ENCODE data around the gene FERD3L. TPM values are rescaled to one million over a fixed set of nuclear protein-coding genes. Genes with fewer than 3 reads are reported as not detected.

FERD3L gene
- total and polyA plus RNA-seq, 2 of the 13 experiments (the other 11 are each of a cell fraction or from before 2014, with no cell fraction given) = not detected

DNA sequence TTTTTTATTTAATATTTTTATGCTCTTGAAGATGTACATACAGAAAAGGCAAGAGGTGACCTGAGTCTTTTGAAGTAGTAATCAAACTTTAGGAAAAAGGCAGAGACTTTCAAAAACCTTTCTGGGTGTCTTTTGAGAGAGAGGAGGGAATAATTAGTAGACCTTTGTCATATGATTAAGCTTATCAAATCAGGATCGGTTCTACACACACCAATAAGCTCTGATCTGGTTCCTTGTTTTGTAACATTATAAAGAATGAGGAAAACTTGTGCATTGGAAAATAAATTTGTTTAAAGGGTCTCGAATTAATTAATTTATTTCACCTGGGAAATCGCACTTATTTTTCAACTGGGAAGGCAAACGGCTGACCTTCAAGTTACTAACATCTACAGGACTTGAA is 39.7 kb downstream of the FERD3L start:
- Histone ChIP-seq H3K27me3 (ENCODE audit: control insufficient read depth in 1 of 2, insufficient read depth in 2 of 2, low read length in 2 of 2) (peaks cover 0 to 32% of the 10 kb centered on the region in 2 experiments; a peak in 1 of 5 replicates), H3K9ac (ENCODE audit: insufficient read depth, low read depth, low read length) (no peak overlapping the region), H3K9me3 (ENCODE audit: low read length) (no peaks in the 10 kb centered on the region), H3K27ac (ENCODE audit: extremely low read length, insufficient read depth, low read length) (no peak overlapping the region), H3K4me1 (ENCODE audit: insufficient read depth, low read length) (no peaks in the 10 kb centered on the region), H3K79me2 (ENCODE audit: insufficient read depth, low read length) (no peaks in the 10 kb centered on the region), H4K20me1 (ENCODE audit: insufficient read depth, low read length) (no peaks in the 10 kb centered on the region), H3K4me2 (ENCODE audit: low read depth, low read length) (no peak overlapping the region), H3K36me3 (replicated peaks in 1 of 2; ENCODE audit: control insufficient read depth in 1 of 2, insufficient read depth in 2 of 2, low read length in 2 of 2) (no peaks in the 10 kb centered on the region), H2AFZ (ENCODE audit: low read length) (no peak overlapping the region), H3K4me3 (replicated peaks in 1 of 3; ENCODE audit: insufficient read depth in 1 of 3, low read depth in 2 of 3, low read length in 3 of 3) (no peak overlapping the region)
- CTCF ChIA-PET (ENCODE audit: low intra/inter-chr PET ratio, low total read pairs) = no interaction called here
- no TSS peak for BruUV-seq (replicated peaks)
- ATAC-seq = no peak
- FAIRE-seq = no peak
- POLR2A ChIA-PET = no interaction called here
- 1% methylated on average over 4 of the region's 4 CpGs for WGBS (ENCODE audit: low lambda C conversion rate)
- TF ChIP-seq ZNF891 (CRISPR knock-in tag; IDR thresholded peaks at IDR 0.05) = no peak
- TF ChIP-seq GPN1 (CRISPR knock-in tag; IDR thresholded peaks at IDR 0.05; ENCODE audit: borderline replicate concordance) = no peak
- no peak for TF ChIP-seq HOXA3 (CRISPR knock-in tag; IDR thresholded peaks at IDR 0.05)
- no peak for TF ChIP-seq ZNF264 (CRISPR knock-in tag; IDR thresholded peaks at IDR 0.05)
- TF ChIP-seq, protein P1, sequence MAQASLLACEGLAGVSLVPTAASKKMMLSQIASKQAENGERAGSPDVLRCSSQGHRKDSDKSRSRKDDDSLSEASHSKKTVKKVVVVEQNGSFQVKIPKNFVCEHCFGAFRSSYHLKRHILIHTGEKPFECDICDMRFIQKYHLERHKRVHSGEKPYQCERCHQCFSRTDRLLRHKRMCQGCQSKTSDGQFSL (CRISPR knock-in tag; IDR thresholded peaks at IDR 0.05) = no peak
- TF ChIP-seq ZNF569 (CRISPR knock-in tag; IDR thresholded peaks at IDR 0.05; ENCODE audit: borderline replicate concordance) = no peak
- TF ChIP-seq ZFY (CRISPR knock-in tag; IDR thresholded peaks at IDR 0.05) = no peak
- no peak for TF ChIP-seq ZNF326 (CRISPR knock-in tag; IDR thresholded peaks at IDR 0.05; ENCODE audit: borderline replicate concordance)
- TF ChIP-seq, protein P2, sequence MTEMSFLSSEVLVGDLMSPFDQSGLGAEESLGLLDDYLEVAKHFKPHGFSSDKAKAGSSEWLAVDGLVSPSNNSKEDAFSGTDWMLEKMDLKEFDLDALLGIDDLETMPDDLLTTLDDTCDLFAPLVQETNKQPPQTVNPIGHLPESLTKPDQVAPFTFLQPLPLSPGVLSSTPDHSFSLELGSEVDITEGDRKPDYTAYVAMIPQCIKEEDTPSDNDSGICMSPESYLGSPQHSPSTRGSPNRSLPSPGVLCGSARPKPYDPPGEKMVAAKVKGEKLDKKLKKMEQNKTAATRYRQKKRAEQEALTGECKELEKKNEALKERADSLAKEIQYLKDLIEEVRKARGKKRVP (CRISPR knock-in tag; IDR thresholded peaks at IDR 0.05) = no peak
- in situ Hi-C loops (cut with HindIII; ENCODE audit: extremely low pct_ligation_motif_present, low pct_unique_long_range_greater_than_20kb) = loop anchor here (25.0 kb wide), 1 partner anchor 557 kb away; no protein-coding TSS in a partner anchor
- intact Hi-C loops (cut with micrococcal nuclease; ENCODE audit: unreplicated experiment) = no loop called here
- DNase-seq (ENCODE audit: low spot score) = no peak

All from HepG2 (cell line).